ENCODE results near the gene BABAM1.

DNA sequence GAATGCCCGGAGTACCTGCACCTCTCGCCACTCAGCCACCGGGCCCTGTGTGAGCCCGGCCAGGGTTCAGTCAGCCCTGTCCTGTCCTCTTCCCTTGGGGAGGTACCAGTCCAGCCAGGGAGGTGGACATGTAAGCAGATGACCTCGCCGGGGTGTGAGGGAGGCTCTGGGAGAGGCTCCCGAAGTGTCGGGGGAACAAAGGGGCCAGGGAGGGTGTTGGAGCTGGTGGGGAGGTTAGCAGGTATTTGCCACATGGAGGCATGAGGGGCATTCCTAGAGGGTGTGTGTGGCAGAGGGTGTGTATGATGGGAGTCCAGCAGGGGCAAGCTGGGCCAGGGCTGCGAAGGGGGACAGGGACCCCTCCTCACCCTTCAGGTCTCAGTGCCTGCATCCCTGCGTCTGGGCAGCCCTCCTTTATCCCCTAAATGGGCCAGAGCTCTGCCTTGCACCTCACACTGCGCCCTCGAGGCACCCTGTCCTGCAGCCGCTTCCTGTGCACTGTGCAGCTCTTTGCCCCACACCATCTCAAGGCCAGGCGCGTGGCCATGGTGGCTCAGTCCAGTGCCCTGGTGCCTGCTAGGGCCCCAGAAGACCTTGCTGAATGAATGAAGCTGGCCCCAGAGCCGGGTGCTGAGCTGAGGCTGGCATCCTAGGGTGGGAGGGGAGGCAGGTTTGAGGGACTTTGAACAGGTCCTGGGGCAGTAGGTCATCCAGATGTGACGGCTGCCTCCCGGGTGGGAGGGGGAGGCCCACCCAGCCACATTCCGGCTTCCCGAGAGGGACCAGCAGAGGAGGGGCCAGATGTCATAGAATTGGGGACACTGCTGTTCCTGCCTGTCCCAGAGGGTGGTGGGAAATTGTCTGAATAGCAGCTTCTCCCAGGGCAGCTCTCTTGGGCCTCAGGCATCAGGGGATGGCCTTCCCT lies 45.2 kb downstream of the BABAM1 start:
- TF ChIP-seq, protein P1, sequence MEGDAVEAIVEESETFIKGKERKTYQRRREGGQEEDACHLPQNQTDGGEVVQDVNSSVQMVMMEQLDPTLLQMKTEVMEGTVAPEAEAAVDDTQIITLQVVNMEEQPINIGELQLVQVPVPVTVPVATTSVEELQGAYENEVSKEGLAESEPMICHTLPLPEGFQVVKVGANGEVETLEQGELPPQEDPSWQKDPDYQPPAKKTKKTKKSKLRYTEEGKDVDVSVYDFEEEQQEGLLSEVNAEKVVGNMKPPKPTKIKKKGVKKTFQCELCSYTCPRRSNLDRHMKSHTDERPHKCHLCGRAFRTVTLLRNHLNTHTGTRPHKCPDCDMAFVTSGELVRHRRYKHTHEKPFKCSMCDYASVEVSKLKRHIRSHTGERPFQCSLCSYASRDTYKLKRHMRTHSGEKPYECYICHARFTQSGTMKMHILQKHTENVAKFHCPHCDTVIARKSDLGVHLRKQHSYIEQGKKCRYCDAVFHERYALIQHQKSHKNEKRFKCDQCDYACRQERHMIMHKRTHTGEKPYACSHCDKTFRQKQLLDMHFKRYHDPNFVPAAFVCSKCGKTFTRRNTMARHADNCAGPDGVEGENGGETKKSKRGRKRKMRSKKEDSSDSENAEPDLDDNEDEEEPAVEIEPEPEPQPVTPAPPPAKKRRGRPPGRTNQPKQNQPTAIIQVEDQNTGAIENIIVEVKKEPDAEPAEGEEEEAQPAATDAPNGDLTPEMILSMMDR (IDR thresholded peaks at IDR 0.05 in 4 of 5, conservative IDR thresholded peaks at IDR 0.05 in 1 of 5): no peak
- no peak for TF ChIP-seq POLR2A (IDR thresholded peaks at IDR 0.05)

Measured in gastrocnemius medialis (tissue), 4 donors.